Ovary (tissue), 9 donors: ENCODE results near the gene CHERP. TPM values are rescaled to one million over a fixed set of nuclear protein-coding genes. Genes with fewer than 3 reads are reported as not detected.

Experiments
- DNase-seq, 5 donors: peaks; one replicate each; pipeline ENCODE4 v3.0.0-alpha.2; 2019 to 2020
- H3K27ac ChIP-seq, 2 donors: fragments of 200-600 bp; one replicate each; pipeline versions ENCODE4 v1.5.1 to v1.8.0; 2019 to 2022
- H3K27me3 ChIP-seq: fragments of 200-600 bp; one replicate; pipeline ENCODE4 v1.8.0; 2022
- H3K36me3 ChIP-seq: fragments of 200-600 bp; sonication (generic); one replicate; pipeline ENCODE4 v1.5.1; 2019
- H3K4me1 ChIP-seq: one replicate; pipeline ENCODE4 v1.8.1; 2013; ENCODE audit warnings: mild to moderate bottlenecking, moderate library complexity; ENCODE audit not compliant: insufficient read depth
- H3K4me3 ChIP-seq: fragments of 200-600 bp; sonication (generic); one replicate; pipeline ENCODE4 v1.5.1; 2017
- H3K9me3 ChIP-seq, 2 donors: fragments of 200-600 bp in 1 of 2; sonication (generic) in 1 of 2; one replicate each; pipeline versions ENCODE4 v1.5.1 to v1.8.1; 2013 to 2019; ENCODE audit warnings: mild to moderate bottlenecking in 1 of 2, moderate library complexity in 1 of 2
- EP300 ChIP-seq: sonication (generic); formaldehyde crosslinking; IDR thresholded peaks from one replicate; pipeline ENCODE4 v1.6.1; 2017; ENCODE audit warnings: antibody characterized with exemption
- POLR2A ChIP-seq: fragments of 450-650 bp; IDR thresholded peaks from one replicate; pipeline ENCODE4 v1.6.1; 2017; ENCODE audit warnings: antibody characterized with exemption, mild to moderate bottlenecking, moderate library complexity
- WGBS, 3 donors: extraction: QIAGEN DNeasy Blood & Tissue Kit in 1 of 3; methylation state at CpG; one replicate each; pipeline versions ENCODE4 v1.1.5 to v1.1.7; 2013 to 2017; 5-methylcytosine and 5-hydroxymethylcytosine counted together
- intact Hi-C, 4 donors: fragments of 100-400 bp; cut with DNase I; formaldehyde crosslinking; loops; one replicate each; pipeline versions ENCODE4 v1.11.0 to v1.15.1; 2022 to 2023
- polyA plus RNA-seq, 2 donors: library from polyadenylated mRNA; stranded (reverse); fragments of 200-250 nt in 1 of 2; fragments of 350-450 nt in 1 of 2; fragmentation: Illumina TruSeq in 1 of 2; extraction: RNeasy Lipid Tissue Mini Kit (QIAGEN cat#74804) in 1 of 2; gene quantifications; one replicate each; pipeline ENCODE4 v1.2.3, GENCODE V29; 2013 to 2014
- small RNA-seq: library from RNA; depleted of rRNA; stranded (forward); fragments of <200 nt; gene quantifications from one replicate; pipeline ENCODE3, GENCODE V24; 2016
- total RNA-seq, 7 donors: library from RNA; depleted of rRNA in 2 of 7; stranded (reverse); fragments of >200 nt in 2 of 7; fragmentation: NEBNext Ultra II Directional in 3 of 7; extraction: Animal tissue kit (Norgen Biotek cat#: 25700) in 3 of 7; gene quantifications; one replicate each; pipeline versions ENCODE4 v1.1.0 to v1.2.4, GENCODE V29; 2016 to 2023
- TF ChIP-seq, protein P1 (sequence below), 3 donors: fragments of 450-650 bp in 2 of 3; fragments of 200-600 bp in 1 of 3; IDR thresholded peaks; one replicate each; pipeline versions ENCODE4 v1.5.1 to v1.8.0; 2016 to 2022; ENCODE audit warnings: antibody characterized with exemption in 3 of 3, mild to moderate bottlenecking in 1 of 3
- donor health status: DM: no; HTN: no; CAD: no; lungs with moderate emphysema.
- donor health status: DM: no; HTN: no; CAD: no.
- donor health status: Bipolar disorder and iron deficiency.
- donor health status: DM: yes; HTN: yes; CAD: no.
- donor health status: DM: no; HTN: no; CAD: no.
- donor health status: DM: yes; HTN: yes; CAD: no.

CHERP gene
- total and polyA plus RNA-seq, 9 donors = 5.9 to 52.6 (median 39.7) TPM

DNA sequence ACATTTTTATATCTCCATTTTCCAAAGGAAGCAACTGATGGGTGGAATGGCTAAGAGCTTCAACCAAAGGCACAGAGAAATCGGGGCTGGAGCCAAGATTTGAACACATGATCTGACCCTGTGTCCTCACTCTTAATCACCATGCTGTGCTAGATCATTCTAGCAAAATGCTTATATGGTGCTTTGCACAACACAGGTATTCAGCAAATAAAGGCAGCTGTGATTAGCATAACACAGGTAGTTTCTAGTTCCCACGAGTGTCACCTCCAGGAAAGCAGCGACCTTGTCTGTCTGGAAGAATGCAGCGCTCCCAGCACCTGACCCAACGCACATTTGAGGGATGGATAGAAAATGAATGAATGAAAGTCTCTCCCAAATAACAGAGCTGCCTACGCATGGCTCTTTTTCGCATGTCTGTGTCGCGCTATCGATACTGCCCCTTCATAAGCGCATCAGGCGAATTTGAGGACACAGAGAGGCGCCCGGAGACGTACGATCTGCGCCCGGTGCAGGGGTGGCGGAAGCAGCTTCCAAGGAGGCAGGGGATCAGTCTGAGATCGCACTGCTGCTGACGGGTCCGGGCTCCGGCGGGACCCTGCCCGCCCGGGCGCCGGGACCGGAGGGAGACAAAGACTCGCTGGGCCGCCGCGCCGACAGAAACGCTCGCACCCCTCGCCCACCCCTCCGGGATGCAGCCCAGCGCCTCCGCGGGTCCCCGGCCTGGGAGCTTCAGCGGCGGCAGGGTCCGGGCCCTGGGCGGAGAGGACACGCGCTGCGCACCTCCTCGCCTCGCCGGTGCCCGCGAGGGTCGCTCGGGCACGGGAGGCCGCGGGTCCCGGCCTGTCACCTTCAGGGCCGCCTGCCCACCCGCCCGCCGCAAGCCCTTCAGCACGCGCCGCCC is 71.1 kb downstream of the CHERP start:
- intact Hi-C loops = no loop called here
- no peak for TF ChIP-seq EP300
- DNase-seq = peak in 1 of 5 donors; percentile 28
- no peaks in the 10 kb centered on the region for H3K36me3 ChIP-seq
- peak overlapping the region; percentile 91 for H3K4me3 ChIP-seq
- no peaks in the 10 kb centered on the region for H3K9me3 ChIP-seq
- H3K4me1 ChIP-seq = no peaks in the 10 kb centered on the region
- no peaks in the 10 kb centered on the region for H3K27me3 ChIP-seq
- 1% methylated on average over 49 to 67 of the region's 67 CpGs for WGBS, 3 donors
- peak overlapping the region in 1 of 2 donors; percentile 3 for H3K27ac ChIP-seq

DNA sequence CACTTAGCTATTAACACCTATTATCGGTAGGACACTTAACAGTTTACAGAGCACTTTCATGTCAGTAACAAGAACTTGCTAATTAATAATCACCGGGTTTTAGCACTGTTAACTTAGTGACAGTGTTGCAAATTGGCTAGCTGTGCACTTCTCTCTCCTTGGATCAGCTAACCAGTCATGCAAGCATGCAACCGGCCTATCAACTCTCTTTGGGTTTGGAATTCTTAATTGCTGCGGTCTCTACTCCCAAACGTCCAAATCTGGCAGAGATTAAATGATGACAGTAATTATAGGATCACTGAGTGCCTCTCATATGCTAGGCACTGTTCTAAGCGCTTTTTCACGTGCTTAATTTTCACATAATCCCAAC is 71.7 kb downstream of the CHERP start:
- 14 to 20% (median 17%) methylated on average over 7 of the region's 7 CpGs for WGBS, 3 donors
- H3K9me3 ChIP-seq = no peaks in the 10 kb centered on the region
- peak overlapping the region; percentile 91 for H3K4me3 ChIP-seq
- H3K27ac ChIP-seq = no peak overlapping the region
- H3K27me3 ChIP-seq = no peaks in the 10 kb centered on the region
- TF ChIP-seq, protein P1, sequence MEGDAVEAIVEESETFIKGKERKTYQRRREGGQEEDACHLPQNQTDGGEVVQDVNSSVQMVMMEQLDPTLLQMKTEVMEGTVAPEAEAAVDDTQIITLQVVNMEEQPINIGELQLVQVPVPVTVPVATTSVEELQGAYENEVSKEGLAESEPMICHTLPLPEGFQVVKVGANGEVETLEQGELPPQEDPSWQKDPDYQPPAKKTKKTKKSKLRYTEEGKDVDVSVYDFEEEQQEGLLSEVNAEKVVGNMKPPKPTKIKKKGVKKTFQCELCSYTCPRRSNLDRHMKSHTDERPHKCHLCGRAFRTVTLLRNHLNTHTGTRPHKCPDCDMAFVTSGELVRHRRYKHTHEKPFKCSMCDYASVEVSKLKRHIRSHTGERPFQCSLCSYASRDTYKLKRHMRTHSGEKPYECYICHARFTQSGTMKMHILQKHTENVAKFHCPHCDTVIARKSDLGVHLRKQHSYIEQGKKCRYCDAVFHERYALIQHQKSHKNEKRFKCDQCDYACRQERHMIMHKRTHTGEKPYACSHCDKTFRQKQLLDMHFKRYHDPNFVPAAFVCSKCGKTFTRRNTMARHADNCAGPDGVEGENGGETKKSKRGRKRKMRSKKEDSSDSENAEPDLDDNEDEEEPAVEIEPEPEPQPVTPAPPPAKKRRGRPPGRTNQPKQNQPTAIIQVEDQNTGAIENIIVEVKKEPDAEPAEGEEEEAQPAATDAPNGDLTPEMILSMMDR (IDR thresholded peaks at IDR 0.05) = no peak
- TF ChIP-seq EP300 = no peak
- no peak for TF ChIP-seq POLR2A
- no peak for DNase-seq
- no peaks in the 10 kb centered on the region for H3K4me1 ChIP-seq
- H3K36me3 ChIP-seq = no peaks in the 10 kb centered on the region
- intact Hi-C loops = no loop called here

Small RNA genes within 50 kb of the gene (small RNA-seq; reads per million reads assigned to genes)
- not detected for gene RN7SL146P

Other genes starting within 250 kb of the CHERP start
- 100 to 1,000 TPM in 3 of 7 donors, 10 to 100 TPM in 4; 69.5 to 399 (median 97.8) TPM for gene KLF2, start 217.6 kb downstream of the CHERP start, total RNA-seq
- gene KLF2, start 217.6 kb downstream of the CHERP start, polyA plus RNA-seq = 10 to 100 TPM; 48.3 to 48.7 TPM
- 10 to 100 TPM; 17.8 to 52.3 (median 43.5) TPM for gene EPS15L1, start 70.5 kb downstream of the CHERP start, total RNA-seq
- 10 to 100 TPM; 21.7 to 25.4 TPM for gene EPS15L1, start 70.5 kb downstream of the CHERP start, polyA plus RNA-seq
- gene CALR3, start 46.3 kb downstream of the CHERP start, total RNA-seq = not detected
- not detected for gene CALR3, start 46.3 kb downstream of the CHERP start, polyA plus RNA-seq
- gene C19orf44, start 46.0 kb downstream of the CHERP start, total RNA-seq = 10 to 100 TPM in 4 of 7 donors, 1 to 10 TPM in 3; 7.0 to 12.2 (median 10.5) TPM
- gene C19orf44, start 46.0 kb downstream of the CHERP start, polyA plus RNA-seq = 1 to 10 TPM; 6.3 to 8.4 TPM
- 10 to 100 TPM; 20.6 to 37.9 (median 30.2) TPM for gene SLC35E1, start 30.0 kb upstream of the CHERP start, total RNA-seq
- gene SLC35E1, start 30.0 kb upstream of the CHERP start, polyA plus RNA-seq = 10 to 100 TPM; 17.6 to 39.7 TPM
- gene MED26, start 85.8 kb upstream of the CHERP start, total RNA-seq = 10 to 100 TPM; 10.3 to 13.2 (median 11.6) TPM
- gene MED26, start 85.8 kb upstream of the CHERP start, polyA plus RNA-seq = 1 to 10 TPM; 3.0 to 7.3 TPM
- gene SMIM7, start 117.7 kb upstream of the CHERP start, total RNA-seq = 100 to 1,000 TPM in 1 of 7 donors, 10 to 100 TPM in 6; 59.1 to 109 (median 71.8) TPM
- gene SMIM7, start 117.7 kb upstream of the CHERP start, polyA plus RNA-seq = 100 to 1,000 TPM in 1 of 2 donors, 10 to 100 TPM in 1; 87.5 to 123 TPM
- 1 to 10 TPM in 6 of 7 donors, under 1 TPM in 1; 0.83 to 7.5 (median 3.9) TPM for gene TMEM38A, start 118.7 kb upstream of the CHERP start, total RNA-seq
- 1 to 10 TPM; 2.2 to 3.1 TPM for gene TMEM38A, start 118.7 kb upstream of the CHERP start, polyA plus RNA-seq
- gene NWD1, start 177.4 kb upstream of the CHERP start, total RNA-seq = 1 to 10 TPM in 2 of 7 donors, under 1 TPM in 3, not detected in 2; 0.60 to 5.2 (median 0.94) TPM
- gene NWD1, start 177.4 kb upstream of the CHERP start, polyA plus RNA-seq = under 1 TPM; 0.03 to 0.04 TPM